Measurements from ENCODE around the gene UNK.
"Not testable (repeated sequence)": the region's sequence is repeated elsewhere in the genome, so short reads cannot be mapped to it uniquely, and the experiment has no call there.

Gene UNK

GRCh38 chr17:75855310-75856061 lies 70.9 kb downstream of the UNK start, which contains the start of gene WBP2:
WBP2 (minus strand) TSS chr17:75855335; CDS start chr17:75855297, 38 bp downstream.
- DNase-seq: peak; percentile 94

DNA sequence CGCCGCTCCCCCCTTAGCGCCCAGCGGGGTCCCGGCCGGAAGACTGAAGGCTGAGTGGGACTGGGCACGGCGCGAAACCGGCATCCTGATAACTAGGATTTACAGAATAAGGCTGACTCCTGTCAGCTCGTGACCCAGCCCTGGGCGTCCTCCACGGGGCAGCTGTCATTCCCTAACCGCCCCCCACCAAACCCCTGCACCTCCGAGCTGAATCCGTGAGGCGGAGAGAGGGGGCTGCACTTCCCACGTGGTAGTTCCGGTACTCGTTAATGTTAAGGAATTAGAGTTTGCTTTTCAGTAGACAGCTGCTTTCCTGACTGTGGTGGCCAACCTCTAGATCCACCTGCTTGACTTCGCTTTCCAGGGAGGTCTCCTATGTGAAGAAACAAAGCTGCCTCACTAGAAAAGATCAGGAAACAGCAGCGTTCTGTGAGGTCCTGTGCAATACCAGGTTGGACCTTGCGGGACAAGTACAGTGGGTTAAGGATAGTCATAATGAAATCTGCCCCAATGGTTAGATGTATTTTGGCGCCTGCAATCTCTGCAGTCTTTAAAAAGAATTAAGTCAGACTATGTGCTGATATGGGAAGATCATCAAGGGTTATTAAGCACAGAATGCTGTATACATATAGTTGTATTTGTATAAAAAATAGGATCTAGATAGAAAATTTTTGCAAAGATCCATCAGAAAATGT lies 71.6 kb downstream of the UNK start:
- DNase-seq: no peak

GRCh38 chr17:75859358-75859757 lies 74.8 kb downstream of the UNK start:
- not testable (repeated sequence) for DNase-seq

- DNase-seq: no peak
These were observed 77.3 kb downstream of the UNK start for GRCh38 chr17:75861927-75862317.

DNA sequence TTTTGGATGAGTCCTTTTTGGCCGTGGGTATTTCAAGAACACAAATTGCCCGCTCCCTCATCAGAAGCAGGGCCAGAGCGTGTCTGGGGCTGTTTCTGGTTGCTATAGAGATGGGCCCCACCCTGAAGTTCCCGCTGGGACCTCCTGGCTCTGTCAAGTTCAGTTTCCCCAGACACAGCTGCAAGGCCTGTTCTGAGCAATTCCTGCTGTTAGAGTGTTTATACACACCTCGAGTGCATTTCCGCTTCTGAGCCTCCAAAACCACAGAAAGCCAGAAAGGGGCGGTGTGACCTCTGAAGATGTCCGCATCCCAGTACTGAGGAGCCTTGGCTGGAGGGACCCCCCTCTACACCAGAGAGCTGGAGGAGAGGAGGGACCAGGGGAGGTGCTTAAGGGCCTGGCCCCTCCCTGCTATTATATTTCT lies 79.9 kb downstream of the UNK start:
- DNase-seq: no peak

GRCh38 chr17:75864887-75865286 lies 80.3 kb downstream of the UNK start:
- DNase-seq: not testable (repeated sequence)

GRCh38 chr17:75865404-75866188 lies 81.0 kb downstream of the UNK start:
- not testable (repeated sequence) for DNase-seq

DNA sequence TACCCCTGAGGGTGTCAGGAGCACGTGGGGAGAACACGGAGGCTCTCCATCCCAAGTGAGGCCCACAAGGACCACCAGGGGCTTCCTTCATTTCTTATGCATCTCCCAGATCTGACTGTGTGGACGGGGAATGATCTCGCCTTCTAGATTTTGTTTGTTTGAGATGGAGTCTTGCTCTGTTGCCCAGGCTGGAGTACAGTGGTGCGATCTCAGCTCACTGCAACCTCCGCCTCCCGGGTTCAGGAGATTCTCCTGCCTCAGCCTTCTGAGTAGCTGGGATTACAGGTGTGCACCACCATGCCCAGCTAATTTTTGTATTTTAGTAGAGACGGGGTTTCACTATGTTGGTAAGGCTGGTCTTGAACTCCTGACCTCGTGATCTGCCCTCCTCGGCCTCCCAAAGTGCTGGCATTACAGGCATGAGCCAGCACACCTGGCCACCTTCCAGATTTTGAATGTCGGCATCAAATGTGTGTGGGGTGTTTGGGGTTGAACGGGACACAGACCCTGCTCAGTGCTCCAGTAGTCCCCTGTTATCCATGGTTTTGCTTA lies 84.2 kb downstream of the UNK start:
- not testable (repeated sequence) for DNase-seq

DNA sequence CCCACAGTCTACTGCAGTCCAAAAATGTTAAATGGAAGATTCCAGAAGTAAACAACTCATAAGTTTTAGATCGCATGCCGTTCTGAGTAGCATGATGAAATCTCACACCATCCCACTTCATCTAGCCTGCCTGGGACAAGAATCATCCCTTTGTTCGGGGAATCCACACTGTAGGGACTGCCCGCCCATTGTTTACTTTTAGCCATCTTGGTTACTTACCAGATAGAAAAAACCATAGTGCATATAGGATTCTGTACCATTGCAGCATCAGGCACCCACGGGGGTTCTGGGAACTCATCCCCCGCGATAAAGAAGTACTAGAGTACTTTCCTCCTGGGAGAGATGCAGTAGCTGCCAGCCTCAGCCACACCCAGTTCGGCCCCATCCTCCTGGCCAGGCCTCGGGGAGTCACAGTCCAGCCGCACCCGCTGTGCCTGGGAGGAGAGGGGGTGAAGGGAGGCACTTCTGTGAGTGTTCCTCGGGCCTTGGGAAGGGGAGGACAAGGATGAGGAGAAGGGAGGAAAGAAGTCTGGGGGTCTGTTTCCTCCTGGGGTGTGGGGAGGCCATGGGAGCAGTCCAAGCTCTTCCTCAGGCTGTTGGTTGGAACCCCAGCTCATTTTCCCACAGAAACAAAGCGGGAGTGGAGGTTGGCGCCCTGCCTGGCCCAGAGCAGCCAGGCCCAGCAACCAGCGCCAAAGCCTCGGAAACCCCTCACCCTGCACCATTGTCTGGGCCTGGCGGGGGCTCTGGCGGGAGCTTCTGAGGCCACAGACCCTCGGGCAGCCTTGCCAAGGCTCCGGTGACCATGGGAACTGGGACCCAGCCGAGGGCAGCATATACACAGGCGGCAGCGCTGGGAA lies 84.9 kb downstream of the UNK start:
- DNase-seq: no peak

DNA sequence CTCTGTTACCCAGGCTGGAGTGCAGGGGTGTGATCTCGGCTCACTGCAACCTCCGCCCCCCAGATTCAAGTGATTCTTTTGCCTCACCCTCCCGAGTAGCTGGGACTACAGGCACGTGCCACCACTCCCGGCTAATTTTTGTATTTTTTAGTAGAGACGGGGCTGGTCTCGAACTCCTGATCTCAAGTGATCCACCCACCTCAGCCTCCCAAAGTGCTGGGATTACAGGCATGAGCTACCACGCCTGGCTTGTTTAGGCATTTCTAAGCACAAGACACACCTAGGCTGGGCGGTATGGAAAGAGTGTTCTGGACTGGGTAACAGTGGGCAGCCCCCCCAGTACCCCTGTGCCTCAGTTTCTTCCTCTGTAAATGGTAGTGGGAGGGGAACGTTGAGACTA lies 85.6 kb downstream of the UNK start:
- not testable (repeated sequence) for DNase-seq

GRCh38 chr17:75872434-75873351 lies 88.1 kb downstream of the UNK start:
- no peak for DNase-seq

DNA sequence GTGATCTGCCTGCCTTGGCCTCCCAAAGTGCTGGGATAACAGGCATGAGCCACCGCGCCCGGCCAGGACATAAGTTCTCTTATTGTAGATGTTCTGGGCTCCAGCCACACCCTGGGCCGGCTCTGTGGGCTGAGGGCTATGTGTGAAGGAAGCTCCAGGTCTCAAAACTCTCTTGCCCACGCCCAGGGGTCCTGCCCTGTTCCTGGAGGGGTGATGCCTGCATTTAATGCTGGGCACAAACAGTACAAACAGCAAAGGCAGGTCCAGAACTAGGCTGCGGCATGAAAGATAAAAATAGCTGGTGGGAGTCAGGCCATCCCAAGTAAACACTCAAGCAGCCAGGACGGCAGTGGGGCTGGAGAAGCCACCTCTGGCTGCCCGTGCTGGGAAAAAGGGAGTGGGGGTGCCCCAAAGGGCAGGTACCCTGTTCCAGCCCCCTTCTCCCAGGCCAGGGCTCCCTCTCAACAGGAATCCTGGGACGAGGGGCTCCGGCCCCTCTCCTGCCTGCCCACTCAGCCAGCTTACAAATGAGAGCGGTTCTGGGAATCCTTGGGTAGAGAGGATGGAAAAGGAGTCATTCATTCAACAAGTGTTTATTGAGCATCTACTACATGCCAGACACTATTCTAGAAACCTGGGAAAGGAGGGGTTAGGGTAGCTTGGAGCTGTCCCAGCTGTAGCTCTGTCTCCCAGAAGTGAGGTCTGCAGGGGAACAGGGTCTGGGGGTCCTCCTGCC lies 89.1 kb downstream of the UNK start:
- DNase-seq: no peak

DNA sequence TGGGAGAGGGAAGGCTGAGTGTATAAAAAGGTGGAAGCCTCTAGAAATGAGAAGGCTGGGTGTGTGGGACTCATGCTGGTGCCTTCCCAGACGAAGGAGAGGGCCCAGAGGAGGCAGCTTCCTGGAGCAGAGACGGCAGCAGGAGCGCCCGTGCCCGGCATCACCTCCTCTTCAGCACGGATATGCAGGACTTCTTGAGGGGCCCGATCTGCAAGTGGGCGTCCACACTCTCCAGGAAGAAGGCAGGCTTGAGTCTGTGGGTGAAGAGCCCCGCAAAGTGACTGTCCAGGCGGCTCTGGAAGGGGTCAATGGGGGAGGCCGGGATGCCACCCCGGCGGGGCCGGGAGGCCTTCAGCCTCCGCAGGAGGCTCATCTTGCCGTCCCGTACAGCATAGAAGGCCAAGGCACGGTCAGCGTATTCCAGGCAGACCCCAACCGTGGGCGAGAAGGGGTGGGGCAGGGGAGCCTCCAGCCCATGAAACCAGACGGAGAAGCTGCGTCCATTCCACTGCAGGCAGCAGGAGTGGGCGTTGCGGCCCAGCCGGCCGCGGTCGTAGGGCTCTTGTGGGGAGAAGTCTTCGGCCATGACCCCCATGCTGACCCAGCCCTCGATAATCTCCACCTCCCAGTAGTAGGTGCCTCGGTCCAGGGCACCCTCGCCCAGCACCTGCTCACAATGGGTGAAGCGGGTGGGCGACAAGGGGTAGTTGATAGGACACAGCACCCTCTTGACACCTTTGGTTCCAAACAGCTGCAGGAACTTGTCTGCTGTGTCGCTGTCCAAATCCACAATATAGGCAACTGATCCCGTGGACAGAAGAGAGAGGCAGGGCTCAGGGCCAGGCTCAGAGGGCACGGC lies 89.9 kb downstream of the UNK start:
- no peak for DNase-seq
